ENCODE data around the gene PRPF38A. TPM values are rescaled to one million over a fixed set of nuclear protein-coding genes. Genes with fewer than 3 reads are reported as not detected.

PRPF38A gene
- polyA plus RNA-seq, 1 of the 3 experiments (the other 2 are of a cell fraction), result 24.3 TPM

GRCh38 chr1:52435650-52436049 is 31.2 kb downstream of the PRPF38A start:
- POLR2A ChIA-PET, result no interaction called here
- WGBS (ENCODE audit: low lambda C conversion rate), result 100% methylated on average over 1 of the region's 1 CpG
- CTCF ChIA-PET, result interaction anchor here (1.2 kb wide), 1 partner anchor 250 kb away, joined by 3 read pairs; no protein-coding TSS in a partner anchor

More at GRCh38 chr1:52435650-52436049, 31.2 kb downstream of the PRPF38A start:
- Histone ChIP-seq H3K4me2 (no peak overlapping the region), H3K27ac (ENCODE audit: low read depth in 2 of 2, low read length in 1 of 2) (no peak overlapping the region), H3K9me2 (no peaks in the 10 kb centered on the region), H3K4me1 (ENCODE audit: control insufficient read depth in 1 of 2, insufficient read depth in 2 of 2, low read depth in 1 of 2, low read length in 1 of 2) (no peaks in the 10 kb centered on the region), H3K9ac (no peak overlapping the region), H3K36me3 (replicated peaks in 1 of 2; ENCODE audit: control insufficient read depth in 1 of 2, insufficient read depth in 2 of 2, low read length in 1 of 2) (peaks cover 46 to 57% of the 10 kb centered on the region in 2 experiments), H4K20me1 (ENCODE audit: insufficient read depth) (no peaks in the 10 kb centered on the region), H3K79me2 (ENCODE audit: insufficient read depth) (no peaks in the 10 kb centered on the region), H3K4me3 (ENCODE audit: low read depth in 2 of 2, low read length in 1 of 2) (no peak overlapping the region), H2AFZ (ENCODE audit: low read depth) (no peak overlapping the region), H3F3A (replicated peaks; ENCODE audit: insufficient read depth) (no peaks in the 10 kb centered on the region), H3K9me3 (no peaks in the 10 kb centered on the region), H3K27me3 (ENCODE audit: insufficient read depth) (no peaks in the 10 kb centered on the region)
- TF ChIP-seq, protein P1, sequence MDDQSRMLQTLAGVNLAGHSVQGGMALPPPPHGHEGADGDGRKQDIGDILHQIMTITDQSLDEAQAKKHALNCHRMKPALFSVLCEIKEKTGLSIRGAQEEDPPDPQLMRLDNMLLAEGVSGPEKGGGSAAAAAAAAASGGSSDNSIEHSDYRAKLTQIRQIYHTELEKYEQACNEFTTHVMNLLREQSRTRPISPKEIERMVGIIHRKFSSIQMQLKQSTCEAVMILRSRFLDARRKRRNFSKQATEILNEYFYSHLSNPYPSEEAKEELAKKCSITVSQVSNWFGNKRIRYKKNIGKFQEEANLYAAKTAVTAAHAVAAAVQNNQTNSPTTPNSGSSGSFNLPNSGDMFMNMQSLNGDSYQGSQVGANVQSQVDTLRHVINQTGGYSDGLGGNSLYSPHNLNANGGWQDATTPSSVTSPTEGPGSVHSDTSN (IDR thresholded peaks at IDR 0.05), result no peak
- TF ChIP-seq TEAD4 (IDR thresholded peaks at IDR 0.05; ENCODE audit: borderline replicate concordance, insufficient read depth) (no peak), CTCF (IDR thresholded peaks at IDR 0.05) (no peak), TAF1 (IDR thresholded peaks at IDR 0.05; ENCODE audit: borderline replicate concordance, low read depth, low read length) (no peak), CHD2 (IDR thresholded peaks at IDR 0.05; ENCODE audit: low read length, partially characterized antibody) (no peak), EZH2phosphoT487 (IDR thresholded peaks at IDR 0.05; ENCODE audit: borderline replicate concordance, low read depth) (no peak), MAX (IDR thresholded peaks at IDR 0.05; ENCODE audit: low read depth) (no peak), FOXM1 (IDR thresholded peaks at IDR 0.05; ENCODE audit: low read depth) (no peak), MEF2A (IDR thresholded peaks at IDR 0.05; ENCODE audit: borderline replicate concordance, low read depth) (no peak), JUND (IDR thresholded peaks at IDR 0.05) (no peak)
- TF ChIP-seq, protein P2, sequence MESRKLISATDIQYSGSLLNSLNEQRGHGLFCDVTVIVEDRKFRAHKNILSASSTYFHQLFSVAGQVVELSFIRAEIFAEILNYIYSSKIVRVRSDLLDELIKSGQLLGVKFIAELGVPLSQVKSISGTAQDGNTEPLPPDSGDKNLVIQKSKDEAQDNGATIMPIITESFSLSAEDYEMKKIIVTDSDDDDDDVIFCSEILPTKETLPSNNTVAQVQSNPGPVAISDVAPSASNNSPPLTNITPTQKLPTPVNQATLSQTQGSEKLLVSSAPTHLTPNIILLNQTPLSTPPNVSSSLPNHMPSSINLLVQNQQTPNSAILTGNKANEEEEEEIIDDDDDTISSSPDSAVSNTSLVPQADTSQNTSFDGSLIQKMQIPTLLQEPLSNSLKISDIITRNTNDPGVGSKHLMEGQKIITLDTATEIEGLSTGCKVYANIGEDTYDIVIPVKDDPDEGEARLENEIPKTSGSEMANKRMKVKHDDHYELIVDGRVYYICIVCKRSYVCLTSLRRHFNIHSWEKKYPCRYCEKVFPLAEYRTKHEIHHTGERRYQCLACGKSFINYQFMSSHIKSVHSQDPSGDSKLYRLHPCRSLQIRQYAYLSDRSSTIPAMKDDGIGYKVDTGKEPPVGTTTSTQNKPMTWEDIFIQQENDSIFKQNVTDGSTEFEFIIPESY (IDR thresholded peaks at IDR 0.05; ENCODE audit: borderline replicate concordance, low read depth), result no peak
- DNase-seq, result no peak

Measured in SK-N-SH (cell line).